H1 (cell line): ENCODE results near the gene CACNG6. TPM values are rescaled to one million over a fixed set of nuclear protein-coding genes. Genes with fewer than 3 reads are reported as not detected.
A peak's percentile ranks its signal among the peaks of the same experiment; 100 is the strongest.

Experiments
- CTCF ChIA-PET: fragments of 300-600 bp; sonication (Branson Sonifier 250); formaldehyde crosslinking; loops from one replicate; lab custom pipeline; 2021; ENCODE audit not compliant: partially characterized antibody; lab: Charles Lee
- POLR2A ChIA-PET: fragments of 300-600 bp; sonication (Branson Sonifier 250); formaldehyde crosslinking; loops from one replicate; lab custom pipeline; 2021; ENCODE audit warnings: inconsistent platforms; ENCODE audit not compliant: partially characterized antibody; lab: Charles Lee
- DNase-seq, 2 experiments: peaks; one replicate each; pipeline versions ENCODE4 v3.0.0 to v3.0.0-alpha.2; 2010 to 2022; ENCODE audit warnings: low spot score in 2 of 2, low read depth in 1 of 2, mixed read lengths in 1 of 2
- FAIRE-seq: peaks from 2 replicates; lab custom pipeline; 2011; peaks lifted over from hg19 to GRCh38; lab: Jason Lieb, UNC
- H2AFZ ChIP-seq: 2 replicates; pipeline ENCODE4 v1.8.1; 2012; ENCODE audit warnings: low read length, inconsistent platforms
- H2AK5ac ChIP-seq: 2 replicates; pipeline ENCODE4 v1.6.1; 2013; ENCODE audit warnings: low read depth, low read length
- H2BK120ac ChIP-seq: replicated peaks from 2 replicates; pipeline ENCODE3; 2013; ENCODE audit warnings: low read depth, low read length, inconsistent platforms
- H2BK12ac ChIP-seq: 2 replicates; pipeline ENCODE4 v1.6.1; 2013; ENCODE audit warnings: low read depth, low read length
- H2BK15ac ChIP-seq: 2 replicates; pipeline ENCODE4 v1.6.1; 2013; ENCODE audit warnings: low read length
- H2BK20ac ChIP-seq: 2 replicates; pipeline ENCODE4 v1.6.1; 2013; ENCODE audit warnings: low read length
- H2BK5ac ChIP-seq: 2 replicates; pipeline ENCODE4 v1.6.1; 2013; ENCODE audit warnings: low read depth, low read length
- H3K14ac ChIP-seq: 2 replicates; pipeline ENCODE4 v1.6.1; 2013; ENCODE audit warnings: inconsistent platforms; ENCODE audit not compliant: insufficient read length
- H3K18ac ChIP-seq: 2 replicates; pipeline ENCODE4 v1.6.1; 2013; ENCODE audit warnings: low read length; ENCODE audit errors: extremely low read depth
- H3K23ac ChIP-seq: 2 replicates; pipeline ENCODE4 v1.6.1; 2013; ENCODE audit warnings: inconsistent platforms; ENCODE audit not compliant: insufficient read length
- H3K23me2 ChIP-seq: 2 replicates; pipeline ENCODE4 v1.6.1; 2013; ENCODE audit warnings: low read depth, low read length
- H3K27ac ChIP-seq: 2 replicates; pipeline ENCODE4 v1.6.1; 2011; ENCODE audit warnings: low read depth, low read length, inconsistent platforms
- H3K27me3 ChIP-seq, 4 experiments: replicated peaks in 1 of 4; 1 replicate in 1 of 4; 2 replicates in 3 of 4; pipeline versions ENCODE4 v1.6.1 to v1.8.1; 2011 to 2013; ENCODE audit warnings: low read length in 3 of 4, mild to moderate bottlenecking in 3 of 4, inconsistent platforms in 2 of 4, mixed read lengths in 2 of 4, moderate library complexity in 1 of 4; ENCODE audit not compliant: control insufficient read depth in 3 of 4, insufficient read depth in 3 of 4; ENCODE audit errors: extremely low read depth in 1 of 4
- H3K36me3 ChIP-seq, 4 experiments: 2 replicates each; pipeline versions ENCODE4 v1.6.1 to v1.8.1; 2011 to 2013; ENCODE audit warnings: mild to moderate bottlenecking in 4 of 4, low read length in 3 of 4, moderate library complexity in 2 of 4, control low read depth in 1 of 4, inconsistent platforms in 1 of 4; ENCODE audit not compliant: insufficient read depth in 4 of 4, control insufficient read depth in 2 of 4
- H3K4ac ChIP-seq: replicated peaks from 2 replicates; pipeline ENCODE3; 2013; ENCODE audit warnings: low read length, low read depth, mixed read lengths, inconsistent platforms; ENCODE audit not compliant: insufficient read length
- H3K4me1 ChIP-seq, 4 experiments: replicated peaks in 1 of 4; 1 replicate in 1 of 4; 2 replicates in 3 of 4; pipeline versions ENCODE4 v1.6.1 to v1.8.1; 2011 to 2013; ENCODE audit warnings: low read length in 3 of 4, inconsistent platforms in 2 of 4, mixed read lengths in 1 of 4; ENCODE audit not compliant: insufficient read depth in 4 of 4, control insufficient read depth in 3 of 4
- H3K4me2 ChIP-seq, 2 experiments: 2 replicates each; pipeline versions ENCODE4 v1.6.1 to v1.8.1; 2011 to 2013; ENCODE audit warnings: low read depth in 2 of 2, low read length in 2 of 2, control low read depth in 1 of 2, inconsistent platforms in 1 of 2, mild to moderate bottlenecking in 1 of 2; ENCODE audit not compliant: insufficient read depth in 1 of 2
- H3K4me3 ChIP-seq, 4 experiments: fragments of 200-600, 300-600 bp in 1 of 4; sonication (generic), shearing (Covaris generic), sonication (Bioruptor Twin) in 1 of 4; 2 replicates each; pipeline versions ENCODE4 v1.5.1 to v1.8.1; 2011 to 2016; ENCODE audit warnings: low read length in 4 of 4, low read depth in 3 of 4, control low read depth in 2 of 4, inconsistent platforms in 2 of 4, mild to moderate bottlenecking in 2 of 4, mixed read lengths in 1 of 4, moderate library complexity in 1 of 4; ENCODE audit not compliant: insufficient read depth in 2 of 4; ENCODE audit errors: extremely low read depth in 1 of 4
- H3K56ac ChIP-seq: replicated peaks from 2 replicates; pipeline ENCODE3; 2013; ENCODE audit warnings: low read depth, mild to moderate bottlenecking, mixed read lengths, low read length, inconsistent platforms; ENCODE audit not compliant: insufficient read length
- H3K79me1 ChIP-seq: 2 replicates; pipeline ENCODE4 v1.6.1; 2013; ENCODE audit warnings: low read depth, low read length, control low read depth
- H3K79me2 ChIP-seq, 2 experiments: 2 replicates each; pipeline versions ENCODE4 v1.6.1 to v1.8.1; 2012 to 2013; ENCODE audit warnings: low read length in 2 of 2, mild to moderate bottlenecking in 2 of 2, inconsistent platforms in 1 of 2; ENCODE audit not compliant: insufficient read depth in 2 of 2, control insufficient read depth in 1 of 2
- H3K9ac ChIP-seq, 4 experiments: replicated peaks in 1 of 4; 1 replicate in 1 of 4; 2 replicates in 3 of 4; pipeline versions ENCODE4 v1.6.1 to v1.8.1; 2011 to 2013; ENCODE audit warnings: low read depth in 3 of 4, low read length in 3 of 4, control low read depth in 2 of 4, mild to moderate bottlenecking in 2 of 4, moderate library complexity in 2 of 4, inconsistent platforms in 1 of 4; ENCODE audit errors: extremely low read depth in 1 of 4
- H3K9me3 ChIP-seq, 2 experiments: 2 replicates each; pipeline versions ENCODE4 v1.6.1 to v1.8.1; 2012 to 2013; ENCODE audit warnings: mild to moderate bottlenecking in 2 of 2, moderate library complexity in 2 of 2, control low read depth in 1 of 2, inconsistent platforms in 1 of 2, low read depth in 1 of 2, low read length in 1 of 2, mixed read lengths in 1 of 2; ENCODE audit not compliant: insufficient read depth in 2 of 2
- H4K20me1 ChIP-seq, 2 experiments: replicated peaks in 1 of 2; 2 replicates each; pipeline versions ENCODE3 to v1.8.1; 2011 to 2013; ENCODE audit warnings: inconsistent platforms in 2 of 2, low read length in 2 of 2, mild to moderate bottlenecking in 1 of 2; ENCODE audit not compliant: insufficient read depth in 2 of 2, control insufficient read depth in 1 of 2
- H4K5ac ChIP-seq: 2 replicates; pipeline ENCODE4 v1.6.1; 2013; ENCODE audit warnings: low read length, low read depth, mixed read lengths, inconsistent platforms; ENCODE audit not compliant: insufficient read length
- H4K8ac ChIP-seq: 2 replicates; pipeline ENCODE4 v1.8.0; 2013; ENCODE audit warnings: mild to moderate bottlenecking, moderate library complexity, low read length, inconsistent platforms; ENCODE audit not compliant: insufficient read depth; ENCODE audit errors: extremely low read depth
- H4K91ac ChIP-seq: replicated peaks from 2 replicates; pipeline ENCODE3; 2013; ENCODE audit warnings: low read length, mixed read lengths, inconsistent platforms; ENCODE audit not compliant: insufficient read length
- MAX ChIP-seq: IDR thresholded peaks from 2 replicates; pipeline ENCODE4 v1.6.1; 2012; ENCODE audit warnings: inconsistent platforms
- RNF2 ChIP-seq: fragments of 200-900, 300-1000 bp; sonication (generic); IDR thresholded peaks from 2 replicates; pipeline ENCODE4 v1.7.1; 2016; ENCODE audit warnings: borderline replicate concordance, low read depth, mild to moderate bottlenecking, antibody characterized with exemption, low read length; ENCODE audit not compliant: poor library complexity, severe bottlenecking; ENCODE audit errors: missing control alignments
- SIRT6 ChIP-seq: IDR thresholded peaks from one replicate; pipeline ENCODE4 v1.7.1; 2012; ENCODE audit warnings: low read length, inconsistent platforms
- WGBS, 2 experiments: shearing (Covaris generic) in 1 of 2; methylation state at CpG; one replicate each; pipeline versions ENCODE4 v1.1.6 to v1.1.7; 2013 to 2015; ENCODE audit warnings: low lambda C conversion rate in 2 of 2, mixed read lengths in 2 of 2, inconsistent platforms in 1 of 2, low coverage in 1 of 2, missing lambda C conversion rate in 1 of 2; ENCODE audit not compliant: insufficient replicate concordance in 2 of 2, insufficient coverage in 1 of 2, insufficient read length in 1 of 2; ENCODE audit errors: extremely low coverage in 1 of 2, missing lambda C conversion rate in 1 of 2; 5-methylcytosine and 5-hydroxymethylcytosine counted together
- polyA plus RNA-seq, 7 experiments: library from polyadenylated mRNA; depleted of rRNA in 3 of 7; stranded (reverse) in 5 of 7; unstranded in 2 of 7; fragments of >200 nt in 5 of 7; fragments of 200-250 nt in 2 of 7; gene quantifications; 1 replicate in 5 of 7; 2 replicates in 1 of 7; 4 replicates in 1 of 7; pipeline versions ENCODE4 v1.2.1 to v1.2.3, GENCODE V29; 2011 to 2013; ENCODE audit warnings: missing spikeins in 2 of 7, mixed read lengths in 2 of 7
- total RNA-seq: library from RNA; stranded (reverse); fragmentation: NEBNext Ultra II Directional; extraction: Animal tissue kit (Norgen Biotek cat#: 25700); gene quantifications from 2 replicates; pipeline ENCODE4 v1.2.1, GENCODE V29; 2021

Gene CACNG6
- total and polyA plus RNA-seq, 2 of the 8 experiments (the other 6 are each of a cell fraction or from before 2014, with no cell fraction given), result 1.2 to 1.6 TPM

GRCh38 chr19:53982611-53983010 is 8.8 kb upstream of the CACNG6 start:
- H4K91ac ChIP-seq, result no peak overlapping the region
- CTCF ChIA-PET, result interaction anchor here (2.3 to 3.2 kb wide), 2 partner anchors 41 to 82 kb away, joined by 5 to 35 read pairs; no protein-coding TSS in a partner anchor
- peaks cover 4 to 13% (median 9%) of the 10 kb centered on the region in 4 experiments for H3K4me1 ChIP-seq
- H2BK5ac ChIP-seq, result no peak overlapping the region
- WGBS, 2 experiments, result no CpG with 5 or more reads among the region's 61 CpGs
- no peak overlapping the region for H4K5ac ChIP-seq
- H3K14ac ChIP-seq, result no peak overlapping the region
- no peak overlapping the region for H3K4ac ChIP-seq
- H3K23ac ChIP-seq, result no peak overlapping the region
- no peak overlapping the region for H2AFZ ChIP-seq
- TF ChIP-seq RNF2 (no peak), MAX (peak; percentile 31; the same call in 1 of the 2 replicates), SIRT6 (no peak)
- peak overlapping the region; percentile 47 to 95; a peak in 3 of 4 replicates for H3K4me2 ChIP-seq
- H2AK5ac ChIP-seq, result no peak overlapping the region
- no peak overlapping the region for H3K27ac ChIP-seq
- no peak overlapping the region for H3K18ac ChIP-seq
- POLR2A ChIA-PET, result interaction anchor here (1.0 to 3.1 kb wide), 6 partner anchors 10 to 75 kb away, joined by 4 to 41 read pairs (median 11); no protein-coding TSS in a partner anchor
- H3K79me1 ChIP-seq, result no peaks in the 10 kb centered on the region
- no peak overlapping the region; the same call in 1 of the 2 replicates for H4K8ac ChIP-seq
- H3K36me3 ChIP-seq, result no peaks in the 10 kb centered on the region
- H3K9ac ChIP-seq, result no peak overlapping the region
- peak in 1 of 2 experiments; percentile 66 for DNase-seq
- H4K20me1 ChIP-seq, result peaks cover 2 to 8% of the 10 kb centered on the region in 2 experiments
- no peak for FAIRE-seq
- H3K79me2 ChIP-seq, result peaks cover 0 to 3% of the 10 kb centered on the region in 2 experiments; a peak in 1 of 4 replicates
- no peak overlapping the region for H3K56ac ChIP-seq
- no peaks in the 10 kb centered on the region for H3K9me3 ChIP-seq
- H3K27me3 ChIP-seq, result peaks cover 0 to 5% (median 2%) of the 10 kb centered on the region in 4 experiments; a peak in 3 of 7 replicates
- no peak overlapping the region for H2BK20ac ChIP-seq
- H3K23me2 ChIP-seq, result peaks cover 28% of the 10 kb centered on the region
- H2BK15ac ChIP-seq, result no peak overlapping the region
- H3K4me3 ChIP-seq, result peak overlapping the region in 2 of 4 experiments; percentile 18 to 35; a peak in 3 of 8 replicates
- no peak overlapping the region for H2BK12ac ChIP-seq
- H2BK120ac ChIP-seq, result no peak overlapping the region
